B cell (primary cell): ENCODE results near the gene GNA14. TPM values are rescaled to one million over a fixed set of nuclear protein-coding genes. Genes with fewer than 3 reads are reported as not detected.
"Not testable (repeated sequence)": the region's sequence is repeated elsewhere in the genome, so short reads cannot be mapped to it uniquely, and the experiment has no call there.

Experiments used
- ATAC-seq: fragments of 200-7000 bp; cut with Tn5 transposase; one replicate; pipeline ENCODE4 v1.10.0; 2021; ENCODE audit warnings: low read depth, mild to moderate bottlenecking, moderate number of reproducible peaks, moderate library complexity
- CTCF ChIA-PET: fragments of 350-600 bp; sonication (Branson Sonifier 250); formaldehyde crosslinking; loops from one replicate; lab custom pipeline; 2021; ENCODE audit warnings: antibody characterized with exemption, inconsistent platforms; lab: Charles Lee
- POLR2A ChIA-PET: fragments of 350-600 bp; sonication (Branson Sonifier 250); formaldehyde crosslinking; loops from one replicate; lab custom pipeline; 2021; ENCODE audit warnings: antibody characterized with exemption; lab: Charles Lee
- DNase-seq: peaks from one replicate; pipeline ENCODE4 v3.0.0; 2013
- H2AFZ ChIP-seq: 2 replicates; pipeline ENCODE4 v1.6.1; 2012; ENCODE audit warnings: mild to moderate bottlenecking, low read depth, low read length; ENCODE audit not compliant: insufficient read depth, poor library complexity, severe bottlenecking
- H3K27ac ChIP-seq, 2 donors: 1 replicate in 1 of 2; 2 replicates in 1 of 2; pipeline ENCODE4 v1.5.1; 2012 to 2013; ENCODE audit warnings: low read length in 2 of 2, mild to moderate bottlenecking in 2 of 2, moderate library complexity in 1 of 2
- H3K27me3 ChIP-seq, 4 experiments: fragments of 200-600 bp in 1 of 4; sonication (generic) in 1 of 4; replicated peaks in 1 of 4; 1 replicate in 2 of 4; 2 replicates in 2 of 4; pipeline versions ENCODE4 v1.6.1 to v1.7.0; 2013 to 2016; ENCODE audit warnings: low read length in 3 of 4, mild to moderate bottlenecking in 2 of 4, mixed read lengths in 1 of 4, moderate library complexity in 1 of 4; ENCODE audit not compliant: insufficient read depth in 4 of 4, control insufficient read depth in 3 of 4; ENCODE audit errors: control extremely low read depth in 1 of 4
- H3K36me3 ChIP-seq, 2 experiments: replicated peaks in 1 of 2; 1 replicate in 1 of 2; 2 replicates in 1 of 2; pipeline versions ENCODE4 v1.6.1 to v1.7.1; 2013; ENCODE audit warnings: low read length in 1 of 2; ENCODE audit not compliant: insufficient read depth in 2 of 2, control insufficient read depth in 1 of 2; ENCODE audit errors: control extremely low read depth in 1 of 2, extremely low read depth in 1 of 2
- H3K4me1 ChIP-seq, 2 donors: fragments of 200-600 bp in 1 of 2; sonication (generic) in 1 of 2; 1 replicate in 1 of 2; 2 replicates in 1 of 2; pipeline versions ENCODE4 v1.5.1 to v1.6.1; 2013 to 2017; ENCODE audit warnings: low read length in 2 of 2; ENCODE audit not compliant: control insufficient read depth in 2 of 2, insufficient read depth in 2 of 2
- H3K4me2 ChIP-seq: replicated peaks from 2 replicates; pipeline ENCODE3; 2012; ENCODE audit warnings: mild to moderate bottlenecking, low read depth, low read length; ENCODE audit not compliant: poor library complexity, severe bottlenecking
- H3K4me3 ChIP-seq, 5 experiments: fragments of 200-600 bp in 1 of 5; sonication (generic) in 1 of 5; 1 replicate in 3 of 5; 2 replicates in 2 of 5; pipeline versions ENCODE4 v1.5.1 to v1.7.0; 2011 to 2016; ENCODE audit warnings: low read length in 4 of 5, mild to moderate bottlenecking in 4 of 5, low read depth in 2 of 5, control low read depth in 1 of 5, moderate library complexity in 1 of 5; ENCODE audit not compliant: insufficient read depth in 1 of 5; ENCODE audit errors: control extremely low read depth in 1 of 5, extremely low read depth in 1 of 5
- H3K79me2 ChIP-seq: fragments of 200-600 bp; sonication (generic); one replicate; pipeline ENCODE4 v1.6.0; 2016; ENCODE audit warnings: low read length; ENCODE audit not compliant: control insufficient read depth, insufficient read depth
- H3K9ac ChIP-seq: fragments of 200-600 bp; sonication (generic); 2 replicates; pipeline ENCODE4 v1.6.1; 2017; ENCODE audit warnings: mild to moderate bottlenecking, low read length, moderate library complexity
- H3K9me3 ChIP-seq, 3 donors: one replicate each; pipeline versions ENCODE4 v1.6.1 to v1.7.1; 2013; ENCODE audit warnings: low read length in 2 of 3; ENCODE audit not compliant: control insufficient read depth in 2 of 3, insufficient read depth in 1 of 3; ENCODE audit errors: control extremely low read depth in 1 of 3
- H4K20me1 ChIP-seq: 2 replicates; pipeline ENCODE4 v1.6.0; 2012; ENCODE audit warnings: mild to moderate bottlenecking, low read length; ENCODE audit not compliant: insufficient read depth, control insufficient read depth, poor library complexity, severe bottlenecking
- H3K27ac Mint-ChIP-seq: one replicate; pipeline ENCODE4 v1.8.0; 2021; ENCODE audit warnings: mixed read lengths
- H3K27me3 Mint-ChIP-seq: one replicate; pipeline ENCODE4 v1.8.0; 2021; ENCODE audit warnings: mixed read lengths
- H3K4me1 Mint-ChIP-seq: one replicate; pipeline ENCODE4 v1.8.0; 2021; ENCODE audit warnings: mixed read lengths
- H3K4me3 Mint-ChIP-seq: one replicate; pipeline ENCODE4 v1.8.0; 2021; ENCODE audit warnings: mixed read lengths
- H3K9me3 Mint-ChIP-seq: one replicate; pipeline ENCODE4 v1.8.0; 2022; ENCODE audit warnings: mixed read lengths; ENCODE audit not compliant: insufficient read depth
- CTCF ChIP-seq: fragments of 200-600 bp; IDR thresholded peaks from one replicate; pipeline ENCODE4 v1.8.0; 2022; ENCODE audit warnings: antibody characterized with exemption, mild to moderate bottlenecking
- EZH2 ChIP-seq: IDR thresholded peaks from 2 replicates; pipeline ENCODE4 v1.6.1; 2012; ENCODE audit warnings: borderline replicate concordance, low read depth, mild to moderate bottlenecking, moderate library complexity, low read length; ENCODE audit not compliant: insufficient read depth, poor library complexity, severe bottlenecking
- whole genome bisulfite sequencing: methylation state at CpG from one replicate; pipeline ENCODE4 v1.1.5; 2013; ENCODE audit warnings: missing lambda C conversion rate; ENCODE audit not compliant: insufficient coverage; 5-methylcytosine and 5-hydroxymethylcytosine counted together
- intact Hi-C: fragments of 100-400 bp; cut with micrococcal nuclease; formaldehyde crosslinking; loops from one replicate; pipeline ENCODE4 v1.10.0; 2022
- polyA plus RNA-seq: library from polyadenylated mRNA; depleted of rRNA; stranded (reverse); fragments of >200 nt; gene quantifications from 2 replicates; pipeline ENCODE4 v1.2.3, GENCODE V29; 2012
- total RNA-seq, 2 donors: library from RNA; stranded (reverse); fragments of 120-200 nt in 1 of 2; gene quantifications; 1 replicate in 1 of 2; 2 replicates in 1 of 2; pipeline versions ENCODE4 v1.2.3 to v1.2.4, GENCODE V29; 2013 to 2022

Gene GNA14
- total and polyA plus RNA-seq, 2 donors (not counting 1 experiment from before 2014, with no cell fraction given), result not detected

GRCh38 chr9:77495834-77496671 lies 152.1 kb downstream of the GNA14 start:
- Histone ChIP-seq H3K4me2 (no peak overlapping the region), H3K36me3 (no peaks in the 10 kb centered on the region), H2AFZ (no peak overlapping the region), H3K9me3 (no peaks in the 10 kb centered on the region), H3K79me2 (no peaks in the 10 kb centered on the region), H3K9ac (no peak overlapping the region), H3K27ac (no peak overlapping the region), H4K20me1 (no peaks in the 10 kb centered on the region), H3K27me3 (no peaks in the 10 kb centered on the region), H3K4me3 (no peak overlapping the region), H3K4me1 (no peaks in the 10 kb centered on the region)
- peaks cover 3% of the 10 kb centered on the region for H3K9me3 Mint-ChIP-seq
- no peak overlapping the region for H3K4me3 Mint-ChIP-seq
- WGBS, result 92% methylated on average over 4 of the region's 4 CpGs
- ATAC-seq (no peak), DNase-seq (no peak)
- H3K27me3 Mint-ChIP-seq, result no peaks in the 10 kb centered on the region
- no peak overlapping the region for H3K27ac Mint-ChIP-seq
- POLR2A ChIA-PET, result no interaction called here
- H3K4me1 Mint-ChIP-seq, result no peaks in the 10 kb centered on the region
- CTCF ChIA-PET, result no interaction called here
- no peak for TF ChIP-seq CTCF
- no peak for TF ChIP-seq EZH2
- intact Hi-C loops, result no loop called here

GRCh38 chr9:77490279-77490678 lies 157.8 kb downstream of the GNA14 start:
- peaks cover 18% of the 10 kb centered on the region for H3K27me3 Mint-ChIP-seq
- H3K4me1 Mint-ChIP-seq, H3K9me3 ChIP-seq, H2AFZ ChIP-seq, DNase-seq, H3K79me2 ChIP-seq, H3K4me1 ChIP-seq, H4K20me1 ChIP-seq, H3K9me3 Mint-ChIP-seq, H3K4me2 ChIP-seq, H3K4me3 Mint-ChIP-seq, H3K27ac Mint-ChIP-seq, CTCF ChIA-PET, H3K27ac ChIP-seq, intact Hi-C loops, POLR2A ChIA-PET, H3K9ac ChIP-seq, H3K27me3 ChIP-seq, ATAC-seq, H3K36me3 ChIP-seq, H3K4me3 ChIP-seq: not testable (repeated sequence)
- WGBS, result 95% methylated on average over 18 of the region's 18 CpGs

GRCh38 chr9:77489405-77490163 lies 158.5 kb downstream of the GNA14 start:
- H3K9me3 ChIP-seq, H3K79me2 ChIP-seq, H3K27me3 ChIP-seq, H3K4me3 ChIP-seq, H4K20me1 ChIP-seq, ATAC-seq, H3K27ac ChIP-seq, H3K4me2 ChIP-seq, H3K4me1 Mint-ChIP-seq, H3K9ac ChIP-seq, POLR2A ChIA-PET, DNase-seq, intact Hi-C loops, H3K4me1 ChIP-seq, H3K36me3 ChIP-seq, H3K27ac Mint-ChIP-seq, H3K4me3 Mint-ChIP-seq, H3K9me3 Mint-ChIP-seq: not testable (repeated sequence)
- H3K27me3 Mint-ChIP-seq, result peaks cover 20% of the 10 kb centered on the region
- CTCF ChIA-PET, result interaction anchor here (0.8 kb wide), 1 partner anchor 32 kb away, joined by 3 read pairs; no protein-coding TSS in a partner anchor
- peak overlapping the region; percentile 50 for H2AFZ ChIP-seq
- WGBS, result 29% methylated on average over 9 of the region's 23 CpGs
